Stomach (tissue), 9 donors: ENCODE data around the gene OPCML. TPM values are rescaled to one million over a fixed set of nuclear protein-coding genes. Genes with fewer than 3 reads are reported as not detected.

Experiments used
- DNase-seq, 2 donors: peaks; one replicate each; pipeline versions ENCODE4 v3.0.0 to v3.0.0-alpha.2; 2013 to 2019
- H3K27ac ChIP-seq, 5 donors: fragments of 200-600 bp in 4 of 5; sonication (generic) in 4 of 5; one replicate each; pipeline ENCODE4 v1.5.1; 2013 to 2019; ENCODE audit warnings: mild to moderate bottlenecking in 1 of 5, moderate library complexity in 1 of 5
- H3K27me3 ChIP-seq, 3 donors: fragments of 200-600 bp; sonication (generic); one replicate each; pipeline ENCODE4 v1.5.1; 2017 to 2019; ENCODE audit warnings: mixed run types in 1 of 3
- H3K36me3 ChIP-seq, 4 donors: fragments of 200-600 bp; sonication (generic); 1 replicate in 3 of 4; 2 replicates in 1 of 4; pipeline ENCODE4 v1.5.1; 2016 to 2019
- H3K4me1 ChIP-seq, 4 donors: fragments of 200-600 bp; sonication (generic); one replicate each; pipeline ENCODE4 v1.5.1; 2016 to 2019
- H3K4me3 ChIP-seq, 4 donors: fragments of 200-600 bp; sonication (generic) in 3 of 4; one replicate each; pipeline ENCODE4 v1.5.1; 2016 to 2019; ENCODE audit warnings: mild to moderate bottlenecking in 1 of 4
- H3K9me3 ChIP-seq, 4 donors: fragments of 200-600 bp; sonication (generic); one replicate each; pipeline ENCODE4 v1.5.1; 2016 to 2019
- EP300 ChIP-seq: sonication (generic); formaldehyde crosslinking; IDR thresholded peaks from one replicate; pipeline ENCODE4 v1.6.1; 2017; ENCODE audit warnings: antibody characterized with exemption
- POLR2A ChIP-seq, 4 donors: fragments of 450-650 bp; IDR thresholded peaks; one replicate each; pipeline ENCODE4 v1.6.1; 2016; ENCODE audit warnings: antibody characterized with exemption in 4 of 4, control low read depth in 2 of 4, mild to moderate bottlenecking in 1 of 4, moderate library complexity in 1 of 4
- POLR2AphosphoS5 ChIP-seq, 3 donors: sonication (generic); formaldehyde crosslinking; IDR thresholded peaks; one replicate each; pipeline ENCODE4 v1.6.1; 2016; ENCODE audit warnings: antibody characterized with exemption in 3 of 3
- WGBS, 5 donors: extraction: QIAGEN DNeasy Blood & Tissue Kit in 3 of 5; methylation state at CpG; one replicate each; pipeline versions ENCODE4 v1.1.5 to v1.1.7; 2013 to 2018; 5-methylcytosine and 5-hydroxymethylcytosine counted together
- intact Hi-C: fragments of 100-400 bp; cut with DNase I; formaldehyde crosslinking; loops from one replicate; pipeline ENCODE4 v1.15.1; 2023; ENCODE audit warnings: low total_unique reads
- polyA plus RNA-seq, 3 donors: library from polyadenylated mRNA; stranded (reverse); fragments of 200-250 nt; gene quantifications; one replicate each; pipeline ENCODE4 v1.2.3, GENCODE V29; 2013
- total RNA-seq, 5 donors: library from RNA; depleted of rRNA; stranded (reverse); fragments of >200 nt; gene quantifications; one replicate each; pipeline versions ENCODE4 v1.1.0 to v1.2.3, GENCODE V29; 2014 to 2016
- TF ChIP-seq, protein P1 (sequence below), 7 experiments: fragments of 450-650 bp in 4 of 7; fragments of 200-600 bp in 3 of 7; sonication (generic) in 3 of 7; IDR thresholded peaks; one replicate each; pipeline ENCODE4 v1.5.1; 2016 to 2019; ENCODE audit warnings: antibody characterized with exemption in 7 of 7, control low read depth in 2 of 7, mild to moderate bottlenecking in 1 of 7
- donor health status: healthy with polysubstance abuse.
- donor health status: Bipolar disorder and iron deficiency.
- donor health status: healthy.

Gene OPCML
- total and polyA plus RNA-seq, 8 donors, result 0.03 to 0.92 (median 0.55) TPM; not detected in 3

- H3K4me3 ChIP-seq, result no peak overlapping the region
- H3K9me3 ChIP-seq, result no peaks in the 10 kb centered on the region
- no peak for DNase-seq
- TF ChIP-seq POLR2AphosphoS5 (IDR thresholded peaks at IDR 0.05) (no peak), POLR2A (IDR thresholded peaks at IDR 0.05) (no peak), EP300 (no peak)
- TF ChIP-seq, protein P1, sequence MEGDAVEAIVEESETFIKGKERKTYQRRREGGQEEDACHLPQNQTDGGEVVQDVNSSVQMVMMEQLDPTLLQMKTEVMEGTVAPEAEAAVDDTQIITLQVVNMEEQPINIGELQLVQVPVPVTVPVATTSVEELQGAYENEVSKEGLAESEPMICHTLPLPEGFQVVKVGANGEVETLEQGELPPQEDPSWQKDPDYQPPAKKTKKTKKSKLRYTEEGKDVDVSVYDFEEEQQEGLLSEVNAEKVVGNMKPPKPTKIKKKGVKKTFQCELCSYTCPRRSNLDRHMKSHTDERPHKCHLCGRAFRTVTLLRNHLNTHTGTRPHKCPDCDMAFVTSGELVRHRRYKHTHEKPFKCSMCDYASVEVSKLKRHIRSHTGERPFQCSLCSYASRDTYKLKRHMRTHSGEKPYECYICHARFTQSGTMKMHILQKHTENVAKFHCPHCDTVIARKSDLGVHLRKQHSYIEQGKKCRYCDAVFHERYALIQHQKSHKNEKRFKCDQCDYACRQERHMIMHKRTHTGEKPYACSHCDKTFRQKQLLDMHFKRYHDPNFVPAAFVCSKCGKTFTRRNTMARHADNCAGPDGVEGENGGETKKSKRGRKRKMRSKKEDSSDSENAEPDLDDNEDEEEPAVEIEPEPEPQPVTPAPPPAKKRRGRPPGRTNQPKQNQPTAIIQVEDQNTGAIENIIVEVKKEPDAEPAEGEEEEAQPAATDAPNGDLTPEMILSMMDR (IDR thresholded peaks at IDR 0.05), result no peak
- WGBS, 5 donors, result 73 to 84% (median 76%) methylated on average over 4 of the region's 4 CpGs
- peaks cover 0 to 6% (median 0%) of the 10 kb centered on the region in 3 donors for H3K27me3 ChIP-seq
- H3K27ac ChIP-seq, result no peak overlapping the region
- peaks cover 0 to 8% (median 4%) of the 10 kb centered on the region in 4 donors for H3K4me1 ChIP-seq
- intact Hi-C loops, result no loop called here
- H3K36me3 ChIP-seq, result no peaks in the 10 kb centered on the region
Measured at GRCh38 chr11:133136376-133136775, 395.9 kb downstream of the OPCML start.

GRCh38 chr11:133134314-133135173 is 397.8 kb downstream of the OPCML start:
- Histone ChIP-seq H3K4me1 (peaks cover 0 to 8% (median 4%) of the 10 kb centered on the region in 4 donors), H3K4me3 (no peak overlapping the region), H3K27me3 (peaks cover 0 to 7% (median 0%) of the 10 kb centered on the region in 3 donors), H3K27ac (no peak overlapping the region), H3K36me3 (no peaks in the 10 kb centered on the region), H3K9me3 (no peaks in the 10 kb centered on the region)
- 15 to 22% (median 17%) methylated on average over 8 to 11 of the region's 11 CpGs for WGBS, 5 donors
- peak; percentile 76 to 91 for DNase-seq
- intact Hi-C loops, result no loop called here
- TF ChIP-seq, protein P1 (IDR thresholded peaks at IDR 0.05), result peak in 5 of 7 experiments; percentile 76 to 90 (median 82)
- no peak for TF ChIP-seq POLR2A (IDR thresholded peaks at IDR 0.05)

- H3K9me3 ChIP-seq, result no peaks in the 10 kb centered on the region
- no peaks in the 10 kb centered on the region for H3K36me3 ChIP-seq
- H3K27me3 ChIP-seq, result peaks cover 0 to 16% (median 0%) of the 10 kb centered on the region in 3 donors
- TF ChIP-seq POLR2AphosphoS5 (IDR thresholded peaks at IDR 0.05) (no peak), EP300 (no peak)
- no peak overlapping the region for H3K27ac ChIP-seq
- WGBS, 5 donors, result 68 to 81% (median 79%) methylated on average over 4 of the region's 4 CpGs
- intact Hi-C loops, result no loop called here
- no peak for DNase-seq
- peaks cover 0 to 8% (median 4%) of the 10 kb centered on the region in 4 donors for H3K4me1 ChIP-seq
- no peak overlapping the region for H3K4me3 ChIP-seq
Measured at GRCh38 chr11:133133606-133134005, 398.7 kb downstream of the OPCML start.

DNA sequence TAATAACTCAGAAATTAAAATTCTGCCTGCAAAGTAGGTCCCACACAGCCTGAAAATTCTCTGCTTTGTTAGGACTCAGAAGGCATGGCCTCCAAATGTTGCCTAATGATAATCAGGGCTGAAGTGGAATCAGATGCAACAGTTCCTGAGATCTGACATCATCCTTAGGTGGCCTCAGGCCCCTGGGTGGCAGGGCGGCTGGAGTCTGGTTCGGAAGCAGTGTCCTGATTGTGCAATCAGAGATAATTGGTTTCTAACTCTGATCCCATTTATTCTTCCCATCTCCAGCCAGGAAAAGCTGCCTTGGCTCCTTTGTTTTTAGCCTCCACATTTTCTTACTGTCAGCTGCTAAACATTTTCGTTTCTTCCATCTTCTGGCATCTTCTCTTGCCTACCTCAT is 399.3 kb downstream of the OPCML start:
- peaks cover 0 to 21% (median 0%) of the 10 kb centered on the region in 3 donors for H3K27me3 ChIP-seq
- no peak overlapping the region for H3K27ac ChIP-seq
- DNase-seq, result no peak
- intact Hi-C loops, result no loop called here
- no peaks in the 10 kb centered on the region for H3K36me3 ChIP-seq
- 68 to 86% (median 76%) methylated on average over 3 of the region's 3 CpGs for WGBS, 5 donors
- H3K4me3 ChIP-seq, result no peak overlapping the region
- H3K9me3 ChIP-seq, result no peaks in the 10 kb centered on the region
- TF ChIP-seq POLR2A (IDR thresholded peaks at IDR 0.05), result no peak
- TF ChIP-seq, protein P1 (IDR thresholded peaks at IDR 0.05), result no peak
- no peak for TF ChIP-seq EP300
- no peak for TF ChIP-seq POLR2AphosphoS5 (IDR thresholded peaks at IDR 0.05)
- H3K4me1 ChIP-seq, result peaks cover 0 to 8% (median 4%) of the 10 kb centered on the region in 4 donors

DNA sequence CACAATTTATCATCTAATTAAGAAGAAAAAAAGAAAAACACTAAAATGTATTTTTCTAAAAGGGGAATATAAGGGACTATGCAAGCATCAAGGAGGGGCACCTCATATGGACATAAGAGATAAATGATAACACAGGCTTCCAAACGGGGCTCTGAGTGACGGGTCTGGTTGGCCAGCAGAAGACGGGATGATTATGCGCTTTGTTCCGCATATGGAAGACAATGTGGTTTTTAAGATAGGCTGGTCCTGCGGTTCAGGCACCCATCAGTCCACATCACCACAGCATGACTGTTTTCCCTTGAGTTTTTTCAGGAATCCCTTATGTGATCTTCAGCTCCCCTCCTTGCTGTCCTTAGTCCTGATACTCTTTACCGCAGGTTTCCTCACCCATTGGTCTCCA is 404.6 kb downstream of the OPCML start:
- Histone ChIP-seq H3K4me1 (no peaks in the 10 kb centered on the region), H3K9me3 (no peaks in the 10 kb centered on the region), H3K4me3 (no peak overlapping the region), H3K27me3 (peaks cover 0 to 34% (median 0%) of the 10 kb centered on the region in 3 donors), H3K36me3 (no peaks in the 10 kb centered on the region), H3K27ac (no peak overlapping the region)
- no peak for DNase-seq
- 75 to 80% (median 79%) methylated on average over 7 of the region's 7 CpGs for WGBS, 5 donors
- intact Hi-C loops, result no loop called here
- TF ChIP-seq POLR2AphosphoS5 (IDR thresholded peaks at IDR 0.05), result no peak
- no peak for TF ChIP-seq POLR2A (IDR thresholded peaks at IDR 0.05)
- TF ChIP-seq EP300, result no peak
- TF ChIP-seq, protein P1 (IDR thresholded peaks at IDR 0.05), result no peak
